ENCODE results near the gene TOGARAM2.
"Not testable (repeated sequence)": the region's sequence is repeated elsewhere in the genome, so short reads cannot be mapped to it uniquely, and the experiment has no call there.

TOGARAM2 gene

GRCh38 chr2:29075894-29076705 lies 95.0 kb downstream of the TOGARAM2 start:
- DNase-seq (ENCODE audit: low read depth): no peak

- no peak for DNase-seq (ENCODE audit: low read depth)
Measured at GRCh38 chr2:29079887-29080286, 98.8 kb downstream of the TOGARAM2 start.

GRCh38 chr2:29080886-29081743 lies 100.0 kb downstream of the TOGARAM2 start:
- no peak for DNase-seq (ENCODE audit: low read depth)

- no peak for DNase-seq (ENCODE audit: low read depth)
Measured at GRCh38 chr2:29082804-29083495, 101.9 kb downstream of the TOGARAM2 start.

- DNase-seq (ENCODE audit: low read depth): no peak
Measured at GRCh38 chr2:29084554-29084953, 103.5 kb downstream of the TOGARAM2 start.

GRCh38 chr2:29090311-29090710 lies 109.2 kb downstream of the TOGARAM2 start:
- DNase-seq (ENCODE audit: low read depth): not testable (repeated sequence)

- no peak for DNase-seq (ENCODE audit: low read depth)
Measured at GRCh38 chr2:29096969-29097368, 115.9 kb downstream of the TOGARAM2 start.

- no peak for DNase-seq (ENCODE audit: low read depth)
Measured at GRCh38 chr2:29097569-29097968, 116.5 kb downstream of the TOGARAM2 start.

GRCh38 chr2:29100564-29100963 lies 119.5 kb downstream of the TOGARAM2 start:
- DNase-seq (ENCODE audit: low read depth): no peak
